H9 (cell line): ENCODE measurements around the gene NSL1. TPM values are rescaled to one million over a fixed set of nuclear protein-coding genes. Genes with fewer than 3 reads are reported as not detected.
A peak's percentile ranks its signal among the peaks of the same experiment; 100 is the strongest.

ENCODE experiments used
- DNase-seq: peaks from one replicate; pipeline ENCODE4 v3.0.0-alpha.2; 2017
- H2AFZ ChIP-seq: one replicate; pipeline ENCODE4 v1.6.1; 2013; ENCODE audit warnings: mild to moderate bottlenecking, low read length, control low read depth, moderate library complexity
- H2AK5ac ChIP-seq: 2 replicates; pipeline ENCODE4 v1.6.1; 2013; ENCODE audit warnings: low read length, control low read depth, mixed read lengths; ENCODE audit not compliant: insufficient read length
- H2BK120ac ChIP-seq: one replicate; pipeline ENCODE4 v1.6.1; 2013; ENCODE audit warnings: low read depth, mild to moderate bottlenecking, low read length, control low read depth, inconsistent platforms; ENCODE audit not compliant: poor library complexity, severe bottlenecking
- H2BK12ac ChIP-seq: 2 replicates; pipeline ENCODE4 v1.6.1; 2013; ENCODE audit warnings: low read length, control low read depth, mixed read lengths, low read depth; ENCODE audit not compliant: insufficient read length
- H2BK15ac ChIP-seq: 2 replicates; pipeline ENCODE4 v1.6.1; 2013; ENCODE audit warnings: low read depth, low read length, control low read depth
- H2BK20ac ChIP-seq: one replicate; pipeline ENCODE4 v1.6.1; 2013; ENCODE audit warnings: low read depth, mild to moderate bottlenecking, low read length, control low read depth, inconsistent platforms; ENCODE audit not compliant: poor library complexity, severe bottlenecking
- H2BK5ac ChIP-seq: 2 replicates; pipeline ENCODE4 v1.6.1; 2013; ENCODE audit warnings: low read length, control low read depth, mixed read lengths; ENCODE audit not compliant: insufficient read length
- H3K14ac ChIP-seq: 2 replicates; pipeline ENCODE4 v1.6.1; 2013; ENCODE audit warnings: low read length, control low read depth; ENCODE audit not compliant: insufficient read depth
- H3K18ac ChIP-seq: 2 replicates; pipeline ENCODE4 v1.6.1; 2013; ENCODE audit warnings: low read depth, mild to moderate bottlenecking, mixed read lengths, low read length, control low read depth; ENCODE audit not compliant: insufficient read length
- H3K23ac ChIP-seq: 2 replicates; pipeline ENCODE4 v1.6.1; 2013; ENCODE audit warnings: low read length, control low read depth, mixed read lengths, low read depth; ENCODE audit not compliant: insufficient read length
- H3K23me2 ChIP-seq: 2 replicates; pipeline ENCODE4 v1.6.1; 2013; ENCODE audit warnings: low read depth, mild to moderate bottlenecking, mixed read lengths, low read length, control low read depth; ENCODE audit not compliant: insufficient read length, poor library complexity, severe bottlenecking
- H3K27ac ChIP-seq: 2 replicates; pipeline ENCODE4 v1.5.1; 2013; ENCODE audit warnings: low read length, control low read depth, mixed read lengths, low read depth; ENCODE audit not compliant: insufficient read length
- H3K27me3 ChIP-seq: 2 replicates; pipeline ENCODE4 v1.6.1; 2013; ENCODE audit warnings: low read length, control low read depth, inconsistent platforms; ENCODE audit not compliant: insufficient read depth
- H3K4ac ChIP-seq: 2 replicates; pipeline ENCODE4 v1.6.1; 2013; ENCODE audit warnings: low read depth, mild to moderate bottlenecking, control low read depth, inconsistent platforms, low read length, moderate library complexity
- H3K4me1 ChIP-seq: 2 replicates; pipeline ENCODE4 v1.6.1; 2013; ENCODE audit warnings: low read length, control low read depth, inconsistent platforms; ENCODE audit not compliant: insufficient read depth
- H3K4me2 ChIP-seq: 2 replicates; pipeline ENCODE4 v1.6.1; 2013; ENCODE audit warnings: low read length, control low read depth, mixed read lengths; ENCODE audit not compliant: insufficient read length, insufficient read depth
- H3K56ac ChIP-seq: 2 replicates; pipeline ENCODE4 v1.6.1; 2013; ENCODE audit warnings: low read depth, mild to moderate bottlenecking, mixed read lengths, low read length, control low read depth; ENCODE audit not compliant: insufficient read length
- H3K79me1 ChIP-seq: 2 replicates; pipeline ENCODE4 v1.6.1; 2013; ENCODE audit warnings: low read depth, mild to moderate bottlenecking, moderate library complexity, low read length, control low read depth, inconsistent platforms; ENCODE audit not compliant: insufficient read depth, poor library complexity, severe bottlenecking
- H3K79me2 ChIP-seq: 2 replicates; pipeline ENCODE4 v1.6.1; 2013; ENCODE audit warnings: low read length, control low read depth, inconsistent platforms; ENCODE audit not compliant: insufficient read depth
- H3K9ac ChIP-seq: 2 replicates; pipeline ENCODE4 v1.6.1; 2013; ENCODE audit warnings: low read length, control low read depth, mixed read lengths; ENCODE audit not compliant: insufficient read length; ENCODE audit errors: extremely low read depth
- H3K9me3 ChIP-seq: one replicate; pipeline ENCODE4 v1.6.1; 2013; ENCODE audit warnings: low read depth, low read length, inconsistent platforms; ENCODE audit not compliant: control insufficient read depth
- H3T11ph ChIP-seq: one replicate; pipeline ENCODE4 v1.6.1; 2013; ENCODE audit warnings: mild to moderate bottlenecking, low read length, control low read depth, inconsistent platforms
- H4K20me1 ChIP-seq: one replicate; pipeline ENCODE4 v1.6.1; 2013; ENCODE audit not compliant: control insufficient read depth, insufficient read length, insufficient read depth
- H4K5ac ChIP-seq: 2 replicates; pipeline ENCODE4 v1.6.1; 2013; ENCODE audit warnings: low read depth, mild to moderate bottlenecking, mixed read lengths, low read length, control low read depth; ENCODE audit not compliant: insufficient read length
- H4K8ac ChIP-seq: replicated peaks from 2 replicates; pipeline ENCODE4 v1.6.1; 2013; ENCODE audit warnings: low read length, control low read depth, mixed read lengths, low read depth; ENCODE audit not compliant: insufficient read length
- H4K91ac ChIP-seq: 2 replicates; pipeline ENCODE4 v1.6.1; 2013; ENCODE audit warnings: low read depth, mild to moderate bottlenecking, moderate library complexity, mixed read lengths, low read length, control low read depth; ENCODE audit not compliant: insufficient read length
- H3K27ac Mint-ChIP-seq, 3 experiments: 2 replicates in 2 of 3; 3 replicates in 1 of 3; pipeline ENCODE4 v1.8.0; 2020 to 2021; ENCODE audit warnings: mixed read lengths in 3 of 3, mild to moderate bottlenecking in 1 of 3, moderate library complexity in 1 of 3
- H3K27me3 Mint-ChIP-seq: 2 replicates; pipeline ENCODE4 v1.8.0; 2021; ENCODE audit warnings: low read depth, mild to moderate bottlenecking, moderate library complexity, mixed read lengths
- H3K36me3 Mint-ChIP-seq, 3 experiments: 2 replicates in 2 of 3; 3 replicates in 1 of 3; pipeline ENCODE4 v1.8.0; 2020 to 2021; ENCODE audit warnings: low read depth in 3 of 3, mixed read lengths in 3 of 3; ENCODE audit not compliant: insufficient read depth in 1 of 3
- H3K4me1 Mint-ChIP-seq, 2 experiments: 2 replicates each; pipeline ENCODE4 v1.8.0; 2020; ENCODE audit warnings: mixed read lengths in 2 of 2
- H3K4me3 Mint-ChIP-seq, 2 experiments: 2 replicates in 1 of 2; 3 replicates in 1 of 2; pipeline ENCODE4 v1.8.0; 2020 to 2021; ENCODE audit warnings: mild to moderate bottlenecking in 2 of 2, mixed read lengths in 2 of 2, moderate library complexity in 1 of 2
- H3K9me3 Mint-ChIP-seq, 2 experiments: 2 replicates in 1 of 2; 3 replicates in 1 of 2; pipeline ENCODE4 v1.8.0; 2020; ENCODE audit warnings: mild to moderate bottlenecking in 2 of 2, mixed read lengths in 2 of 2, moderate library complexity in 1 of 2
- WGBS: extraction: QIAGEN DNeasy Blood & Tissue Kit; methylation state at CpG from one replicate; pipeline ENCODE4 v1.1.7; 2013; ENCODE audit warnings: missing lambda C conversion rate, low lambda C conversion rate, mixed read lengths; ENCODE audit not compliant: insufficient read length; ENCODE audit errors: extremely low coverage; 5-methylcytosine and 5-hydroxymethylcytosine counted together
- total RNA-seq: library from RNA; stranded (reverse); gene quantifications from 2 replicates; pipeline ENCODE4 v1.2.1, GENCODE V29; 2021
- TF ChIP-seq, protein P1 (sequence below): fragments of 200-600 bp; sonication (generic); conservative IDR thresholded peaks from 3 replicates; pipeline ENCODE4 v1.8.0; 2021; ENCODE audit warnings: antibody characterized with exemption, mild to moderate bottlenecking

NSL1 gene
- total RNA-seq, 1 experiment from 2014 or later: 49.3 TPM

DNA sequence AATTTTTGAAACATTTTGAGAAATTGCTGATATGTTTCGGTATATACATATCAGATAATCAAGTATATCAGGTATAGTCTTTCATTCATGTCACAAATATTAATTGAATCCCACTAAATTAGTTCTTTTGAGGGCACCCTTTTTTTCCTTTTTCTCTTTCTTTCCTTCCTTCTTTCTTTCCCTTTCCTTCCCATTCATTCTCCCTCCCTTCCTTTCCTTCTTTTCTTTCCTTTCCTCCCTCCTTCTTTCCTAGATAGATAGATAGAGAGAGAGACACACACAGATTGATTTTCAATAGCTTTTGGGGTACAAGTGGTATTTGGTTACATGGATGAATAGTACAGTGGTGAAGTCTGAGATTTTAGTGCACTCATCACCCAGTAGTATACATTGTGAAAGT, 5.7 kb downstream of the NSL1 start:
- Histone ChIP-seq H3K56ac (no peak overlapping the region), H3K9ac (no peak overlapping the region), H2AK5ac (no peak overlapping the region), H2BK15ac (no peak overlapping the region), H2BK12ac (no peak overlapping the region), H3K4me2 (no peak overlapping the region), H3K14ac (no peak overlapping the region), H3K4ac (no peak overlapping the region), H4K20me1 (no peaks in the 10 kb centered on the region), H3K79me2 (peaks cover under 1% of the 10 kb centered on the region; the same call in 1 of the 2 replicates), H3K23ac (no peak overlapping the region), H2BK120ac (no peak overlapping the region), H3K23me2 (peaks cover 1% of the 10 kb centered on the region), H3K4me1 (no peaks in the 10 kb centered on the region), H2BK20ac (no peak overlapping the region), H2AFZ (no peak overlapping the region), H3K27ac (no peak overlapping the region), H3K27me3 (no peaks in the 10 kb centered on the region), H4K5ac (no peak overlapping the region), H2BK5ac (no peak overlapping the region), H3K9me3 (no peaks in the 10 kb centered on the region), H3T11ph (no peak overlapping the region), H4K8ac (no peak overlapping the region), H4K91ac (no peak overlapping the region), H3K79me1 (peaks cover 2% of the 10 kb centered on the region), H3K18ac (no peak overlapping the region)
- Mint-ChIP-seq H3K4me3 (no peak overlapping the region; a peak in 1 of 5 replicates), H3K27ac (peak overlapping the region in 1 of 3 experiments; percentile 89; a peak in 1 of 7 replicates), H3K27me3 (no peaks in the 10 kb centered on the region), H3K36me3 (peaks cover 32 to 60% (median 55%) of the 10 kb centered on the region in 3 experiments), H3K9me3 (peaks cover 0 to 2% of the 10 kb centered on the region in 2 experiments; a peak in 3 of 5 replicates), H3K4me1 (peaks cover 7 to 11% of the 10 kb centered on the region in 2 experiments)
- no CpG with 5 or more reads among the region's 1 CpG for WGBS
- TF ChIP-seq, protein P1, sequence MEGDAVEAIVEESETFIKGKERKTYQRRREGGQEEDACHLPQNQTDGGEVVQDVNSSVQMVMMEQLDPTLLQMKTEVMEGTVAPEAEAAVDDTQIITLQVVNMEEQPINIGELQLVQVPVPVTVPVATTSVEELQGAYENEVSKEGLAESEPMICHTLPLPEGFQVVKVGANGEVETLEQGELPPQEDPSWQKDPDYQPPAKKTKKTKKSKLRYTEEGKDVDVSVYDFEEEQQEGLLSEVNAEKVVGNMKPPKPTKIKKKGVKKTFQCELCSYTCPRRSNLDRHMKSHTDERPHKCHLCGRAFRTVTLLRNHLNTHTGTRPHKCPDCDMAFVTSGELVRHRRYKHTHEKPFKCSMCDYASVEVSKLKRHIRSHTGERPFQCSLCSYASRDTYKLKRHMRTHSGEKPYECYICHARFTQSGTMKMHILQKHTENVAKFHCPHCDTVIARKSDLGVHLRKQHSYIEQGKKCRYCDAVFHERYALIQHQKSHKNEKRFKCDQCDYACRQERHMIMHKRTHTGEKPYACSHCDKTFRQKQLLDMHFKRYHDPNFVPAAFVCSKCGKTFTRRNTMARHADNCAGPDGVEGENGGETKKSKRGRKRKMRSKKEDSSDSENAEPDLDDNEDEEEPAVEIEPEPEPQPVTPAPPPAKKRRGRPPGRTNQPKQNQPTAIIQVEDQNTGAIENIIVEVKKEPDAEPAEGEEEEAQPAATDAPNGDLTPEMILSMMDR: no peak
- no peak for DNase-seq
